WTC11 (cell line): ENCODE results near the gene TMEM235. TPM values are rescaled to one million over a fixed set of nuclear protein-coding genes. Genes with fewer than 3 reads are reported as not detected.

Source experiments
- ATAC-seq: fragments of 200-7000 bp; cut with Tn5 transposase; 2 replicates; pipeline ENCODE4 v1.10.0; 2021; ENCODE audit warnings: mild to moderate bottlenecking, moderate library complexity
- CTCF ChIA-PET: fragments of 300-600 bp; sonication (Branson Sonifier 250); formaldehyde crosslinking; loops from one replicate; lab custom pipeline; 2021; ENCODE audit warnings: antibody characterized with exemption; lab: Charles Lee
- POLR2A ChIA-PET: fragments of 350-600 bp; sonication (Branson Sonifier 250); formaldehyde crosslinking; loops from one replicate; lab custom pipeline; 2021; ENCODE audit warnings: antibody characterized with exemption; lab: Charles Lee
- DNase-seq: peaks from one replicate; pipeline ENCODE4 v3.0.0; 2021; ENCODE audit warnings: low spot score
- H3K27ac Mint-ChIP-seq: 2 replicates; pipeline ENCODE4 v1.8.0; 2021; ENCODE audit warnings: mixed read lengths
- H3K27me3 Mint-ChIP-seq: 2 replicates; pipeline ENCODE4 v1.8.0; 2021; ENCODE audit warnings: low read depth, mild to moderate bottlenecking, moderate library complexity, mixed read lengths
- H3K36me3 Mint-ChIP-seq: 2 replicates; pipeline ENCODE4 v1.8.0; 2021; ENCODE audit warnings: mixed read lengths
- H3K4me1 Mint-ChIP-seq: 2 replicates; pipeline ENCODE4 v1.8.0; 2022; ENCODE audit warnings: mixed read lengths
- H3K4me3 Mint-ChIP-seq: 2 replicates; pipeline ENCODE4 v1.8.0; 2021; ENCODE audit warnings: mild to moderate bottlenecking, moderate library complexity, mixed read lengths
- H3K9me3 Mint-ChIP-seq: 2 replicates; pipeline ENCODE4 v1.8.0; 2021; ENCODE audit warnings: mixed read lengths
- ATF2 ChIP-seq: sonication (generic); formaldehyde crosslinking; IDR thresholded peaks from 2 replicates; pipeline ENCODE4 v1.8.1; 2022; ENCODE audit warnings: low read depth, missing genetic modification reagents, borderline replicate concordance
- CREB1 ChIP-seq: sonication (generic); formaldehyde crosslinking; IDR thresholded peaks from 2 replicates; pipeline ENCODE4 v1.8.0; 2023; ENCODE audit warnings: mild to moderate bottlenecking, missing genetic modification reagents
- E2F4 ChIP-seq: sonication (generic); formaldehyde crosslinking; IDR thresholded peaks from 2 replicates; pipeline ENCODE4 v1.8.1; 2022; ENCODE audit warnings: low read depth, mild to moderate bottlenecking, moderate library complexity, missing genetic modification reagents, borderline replicate concordance
- ESRRA ChIP-seq: sonication (generic); formaldehyde crosslinking; IDR thresholded peaks from 2 replicates; pipeline ENCODE4 v1.8.1; 2022; ENCODE audit warnings: mild to moderate bottlenecking, missing genetic modification reagents, borderline replicate concordance
- HMGA2 ChIP-seq: fragments of 250-450 bp; sonication (Bioruptor Pico); IDR thresholded peaks from 2 replicates; pipeline ENCODE4 v1.4.0; 2021; ENCODE audit warnings: mild to moderate bottlenecking, moderate library complexity
- NFATC4 ChIP-seq: fragments of 250-450 bp; sonication (Bioruptor Pico); IDR thresholded peaks from 2 replicates; pipeline ENCODE4 v1.9.0; 2021; ENCODE audit warnings: mild to moderate bottlenecking
- NFE2L1 ChIP-seq: sonication (generic); formaldehyde crosslinking; IDR thresholded peaks from 2 replicates; pipeline ENCODE4 v1.8.1; 2023; ENCODE audit warnings: missing genetic modification reagents
- SOX15 ChIP-seq: fragments of 250-450 bp; sonication (Bioruptor Pico); IDR thresholded peaks from 2 replicates; pipeline ENCODE4 v1.9.0; 2021; ENCODE audit warnings: mild to moderate bottlenecking
- ZBTB21 ChIP-seq: sonication (generic); formaldehyde crosslinking; IDR thresholded peaks from 2 replicates; pipeline ENCODE4 v1.8.1; 2023; ENCODE audit warnings: mild to moderate bottlenecking, missing genetic modification reagents, borderline replicate concordance
- ZNF232 ChIP-seq: sonication (generic); formaldehyde crosslinking; IDR thresholded peaks from 2 replicates; pipeline ENCODE4 v1.8.0; 2022; ENCODE audit warnings: mild to moderate bottlenecking, missing genetic modification reagents
- ZNF263 ChIP-seq: sonication (generic); formaldehyde crosslinking; IDR thresholded peaks from 2 replicates; pipeline ENCODE4 v1.8.1; 2022; ENCODE audit warnings: low read depth, mild to moderate bottlenecking, moderate library complexity, missing genetic modification reagents
- ZNF671 ChIP-seq: fragments of 250-450 bp; sonication (Bioruptor Pico); IDR thresholded peaks from 2 replicates; pipeline ENCODE4 v1.8.0; 2021; ENCODE audit warnings: mild to moderate bottlenecking
- total RNA-seq: library from RNA; stranded (reverse); gene quantifications from 3 replicates; pipeline ENCODE4 v1.2.3, GENCODE V29; 2021
- TF ChIP-seq, protein P1 (sequence below): sonication (generic); formaldehyde crosslinking; conservative IDR thresholded peaks from 2 replicates; pipeline ENCODE4 v1.8.1; 2022; ENCODE audit warnings: mild to moderate bottlenecking, missing genetic modification reagents
- TF ChIP-seq, protein P2 (sequence below): sonication (generic); formaldehyde crosslinking; IDR thresholded peaks from 2 replicates; pipeline ENCODE4 v1.8.0; 2022; ENCODE audit warnings: mild to moderate bottlenecking, missing genetic modification reagents
- TF ChIP-seq, protein P3 (sequence below): sonication (generic); formaldehyde crosslinking; IDR thresholded peaks from 2 replicates; pipeline ENCODE4 v1.8.1; 2023; ENCODE audit warnings: mild to moderate bottlenecking, missing genetic modification reagents, moderate library complexity
- TF ChIP-seq, protein P4 (sequence below): sonication (generic); formaldehyde crosslinking; IDR thresholded peaks from 2 replicates; pipeline ENCODE4 v1.8.0; 2022; ENCODE audit warnings: mild to moderate bottlenecking, missing genetic modification reagents
- TF ChIP-seq, protein P5 (sequence below): sonication (generic); formaldehyde crosslinking; IDR thresholded peaks from 2 replicates; pipeline ENCODE4 v1.8.1; 2023; ENCODE audit warnings: mild to moderate bottlenecking, missing genetic modification reagents, borderline replicate concordance
- TF ChIP-seq, protein P6 (sequence below): sonication (generic); formaldehyde crosslinking; IDR thresholded peaks from 2 replicates; pipeline ENCODE4 v1.8.1; 2022; ENCODE audit warnings: mild to moderate bottlenecking, missing genetic modification reagents, moderate library complexity, borderline replicate concordance

The TMEM235 gene
- total RNA-seq, 1 experiment from 2014 or later, result 0.24 TPM

DNA sequence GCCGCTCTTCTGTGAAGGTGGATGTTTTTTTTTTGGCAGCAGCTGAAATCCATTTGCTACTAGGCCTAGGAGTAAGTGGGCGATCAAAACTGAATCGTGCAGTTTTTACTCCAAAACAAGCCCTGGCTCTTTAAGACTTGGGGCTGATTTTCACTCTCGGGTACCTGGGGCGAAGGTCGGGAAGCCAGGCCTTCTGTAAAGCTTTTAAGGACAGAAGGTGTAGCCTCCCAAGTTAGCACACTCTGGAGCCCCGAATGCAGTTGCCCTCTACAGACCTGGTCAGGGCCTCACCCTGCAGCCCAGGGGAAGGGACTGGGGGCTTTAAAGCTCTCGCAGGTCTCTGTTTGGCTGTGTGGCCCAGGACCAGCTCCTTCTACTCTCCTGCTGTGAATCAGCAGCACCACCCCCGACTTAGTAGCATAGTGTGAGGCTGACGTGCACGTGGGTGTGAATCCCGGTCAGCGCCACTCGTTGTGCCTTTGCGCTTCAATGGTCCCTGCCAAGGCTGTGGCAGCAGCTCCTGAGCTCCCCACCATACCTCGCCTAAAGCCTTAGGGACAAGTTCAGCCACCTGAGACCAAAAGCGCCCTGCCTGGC lies 49.9 kb downstream of the TMEM235 start (continued):
- TF ChIP-seq ATF2 (no peak), ZNF232 (CRISPR knock-in tag) (no peak), E2F4 (CRISPR knock-in tag) (no peak), NFE2L1 (CRISPR knock-in tag) (no peak)
- TF ChIP-seq, protein P1, sequence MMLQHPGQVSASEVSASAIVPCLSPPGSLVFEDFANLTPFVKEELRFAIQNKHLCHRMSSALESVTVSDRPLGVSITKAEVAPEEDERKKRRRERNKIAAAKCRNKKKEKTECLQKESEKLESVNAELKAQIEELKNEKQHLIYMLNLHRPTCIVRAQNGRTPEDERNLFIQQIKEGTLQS (CRISPR knock-in tag), result no peak
- TF ChIP-seq, protein P2, sequence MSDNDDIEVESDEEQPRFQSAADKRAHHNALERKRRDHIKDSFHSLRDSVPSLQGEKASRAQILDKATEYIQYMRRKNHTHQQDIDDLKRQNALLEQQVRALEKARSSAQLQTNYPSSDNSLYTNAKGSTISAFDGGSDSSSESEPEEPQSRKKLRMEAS (CRISPR knock-in tag), result no peak

DNA sequence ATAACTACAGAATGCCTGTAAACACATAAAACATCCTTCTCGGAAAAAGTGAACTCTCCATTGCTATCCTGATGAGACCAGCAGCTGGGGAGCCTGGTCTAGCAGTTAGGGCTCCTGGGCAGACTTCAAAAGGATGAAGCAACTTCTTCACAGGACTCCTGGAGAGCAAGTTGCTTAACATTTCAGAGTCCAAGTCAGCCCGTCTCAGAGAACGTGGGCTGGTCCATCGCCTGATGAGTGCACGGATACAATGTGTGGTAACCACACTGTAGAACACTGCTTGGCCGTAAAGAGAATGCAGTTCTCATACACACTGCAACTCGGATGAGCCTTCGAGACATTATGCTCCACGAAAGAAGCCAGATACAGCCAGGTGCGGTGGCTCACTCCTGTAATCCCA lies 52.7 kb downstream of the TMEM235 start:
- no peak for DNase-seq
- Mint-ChIP-seq H3K4me3 (no peak overlapping the region), H3K27ac (no peak overlapping the region), H3K36me3 (no peaks in the 10 kb centered on the region), H3K4me1 (peaks cover 19% of the 10 kb centered on the region), H3K9me3 (no peaks in the 10 kb centered on the region), H3K27me3 (no peaks in the 10 kb centered on the region; the same call in 1 of the 2 replicates)
- no peak for ATAC-seq
- TF ChIP-seq HMGA2 (CRISPR knock-in tag) (no peak), ESRRA (no peak), CREB1 (no peak), ZNF671 (CRISPR knock-in tag) (no peak), E2F4 (CRISPR knock-in tag) (no peak), NFATC4 (CRISPR knock-in tag) (no peak)
- TF ChIP-seq, protein P3, sequence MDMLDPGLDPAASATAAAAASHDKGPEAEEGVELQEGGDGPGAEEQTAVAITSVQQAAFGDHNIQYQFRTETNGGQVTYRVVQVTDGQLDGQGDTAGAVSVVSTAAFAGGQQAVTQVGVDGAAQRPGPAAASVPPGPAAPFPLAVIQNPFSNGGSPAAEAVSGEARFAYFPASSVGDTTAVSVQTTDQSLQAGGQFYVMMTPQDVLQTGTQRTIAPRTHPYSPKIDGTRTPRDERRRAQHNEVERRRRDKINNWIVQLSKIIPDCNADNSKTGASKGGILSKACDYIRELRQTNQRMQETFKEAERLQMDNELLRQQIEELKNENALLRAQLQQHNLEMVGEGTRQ (CRISPR knock-in tag), result no peak
- TF ChIP-seq, protein P4, sequence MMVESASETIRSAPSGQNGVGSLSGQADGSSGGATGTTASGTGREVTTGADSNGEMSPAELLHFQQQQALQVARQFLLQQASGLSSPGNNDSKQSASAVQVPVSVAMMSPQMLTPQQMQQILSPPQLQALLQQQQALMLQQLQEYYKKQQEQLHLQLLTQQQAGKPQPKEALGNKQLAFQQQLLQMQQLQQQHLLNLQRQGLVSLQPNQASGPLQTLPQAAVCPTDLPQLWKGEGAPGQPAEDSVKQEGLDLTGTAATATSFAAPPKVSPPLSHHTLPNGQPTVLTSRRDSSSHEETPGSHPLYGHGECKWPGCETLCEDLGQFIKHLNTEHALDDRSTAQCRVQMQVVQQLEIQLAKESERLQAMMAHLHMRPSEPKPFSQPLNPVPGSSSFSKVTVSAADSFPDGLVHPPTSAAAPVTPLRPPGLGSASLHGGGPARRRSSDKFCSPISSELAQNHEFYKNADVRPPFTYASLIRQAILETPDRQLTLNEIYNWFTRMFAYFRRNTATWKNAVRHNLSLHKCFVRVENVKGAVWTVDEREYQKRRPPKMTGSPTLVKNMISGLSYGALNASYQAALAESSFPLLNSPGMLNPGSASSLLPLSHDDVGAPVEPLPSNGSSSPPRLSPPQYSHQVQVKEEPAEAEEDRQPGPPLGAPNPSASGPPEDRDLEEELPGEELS, result no peak
- ChIA-PET CTCF (no interaction called here), POLR2A (no interaction called here)

GRCh38 chr17:78289004-78289403 lies 57.6 kb downstream of the TMEM235 start:
- H3K4me3 Mint-ChIP-seq, result no peak overlapping the region
- H3K36me3 Mint-ChIP-seq, result no peaks in the 10 kb centered on the region
- ATAC-seq (no peak), DNase-seq (no peak)
- CTCF ChIA-PET, result interaction anchor here (0.6 to 2.3 kb wide), 10 partner anchors 11 to 188 kb away, joined by 3 to 22 read pairs (median 6); no protein-coding TSS in a partner anchor
- no peaks in the 10 kb centered on the region for H3K4me1 Mint-ChIP-seq
- no peak overlapping the region for H3K27ac Mint-ChIP-seq
- POLR2A ChIA-PET, result interaction anchor here (1.0 kb wide), 1 partner anchor 26 kb away, joined by 4 read pairs; no protein-coding TSS in a partner anchor
- no peaks in the 10 kb centered on the region for H3K9me3 Mint-ChIP-seq
- no peaks in the 10 kb centered on the region; the same call in 1 of the 2 replicates for H3K27me3 Mint-ChIP-seq
- no peak for TF ChIP-seq NFATC4 (CRISPR knock-in tag)
- TF ChIP-seq, protein P5, sequence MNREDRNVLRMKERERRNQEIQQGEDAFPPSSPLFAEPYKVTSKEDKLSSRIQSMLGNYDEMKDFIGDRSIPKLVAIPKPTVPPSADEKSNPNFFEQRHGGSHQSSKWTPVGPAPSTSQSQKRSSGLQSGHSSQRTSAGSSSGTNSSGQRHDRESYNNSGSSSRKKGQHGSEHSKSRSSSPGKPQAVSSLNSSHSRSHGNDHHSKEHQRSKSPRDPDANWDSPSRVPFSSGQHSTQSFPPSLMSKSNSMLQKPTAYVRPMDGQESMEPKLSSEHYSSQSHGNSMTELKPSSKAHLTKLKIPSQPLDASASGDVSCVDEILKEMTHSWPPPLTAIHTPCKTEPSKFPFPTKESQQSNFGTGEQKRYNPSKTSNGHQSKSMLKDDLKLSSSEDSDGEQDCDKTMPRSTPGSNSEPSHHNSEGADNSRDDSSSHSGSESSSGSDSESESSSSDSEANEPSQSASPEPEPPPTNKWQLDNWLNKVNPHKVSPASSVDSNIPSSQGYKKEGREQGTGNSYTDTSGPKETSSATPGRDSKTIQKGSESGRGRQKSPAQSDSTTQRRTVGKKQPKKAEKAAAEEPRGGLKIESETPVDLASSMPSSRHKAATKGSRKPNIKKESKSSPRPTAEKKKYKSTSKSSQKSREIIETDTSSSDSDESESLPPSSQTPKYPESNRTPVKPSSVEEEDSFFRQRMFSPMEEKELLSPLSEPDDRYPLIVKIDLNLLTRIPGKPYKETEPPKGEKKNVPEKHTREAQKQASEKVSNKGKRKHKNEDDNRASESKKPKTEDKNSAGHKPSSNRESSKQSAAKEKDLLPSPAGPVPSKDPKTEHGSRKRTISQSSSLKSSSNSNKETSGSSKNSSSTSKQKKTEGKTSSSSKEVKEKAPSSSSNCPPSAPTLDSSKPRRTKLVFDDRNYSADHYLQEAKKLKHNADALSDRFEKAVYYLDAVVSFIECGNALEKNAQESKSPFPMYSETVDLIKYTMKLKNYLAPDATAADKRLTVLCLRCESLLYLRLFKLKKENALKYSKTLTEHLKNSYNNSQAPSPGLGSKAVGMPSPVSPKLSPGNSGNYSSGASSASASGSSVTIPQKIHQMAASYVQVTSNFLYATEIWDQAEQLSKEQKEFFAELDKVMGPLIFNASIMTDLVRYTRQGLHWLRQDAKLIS (CRISPR knock-in tag), result no peak
- TF ChIP-seq ZBTB21, result no peak
- TF ChIP-seq SOX15 (CRISPR knock-in tag), result no peak
- TF ChIP-seq ZNF263 (CRISPR knock-in tag), result no peak
- TF ChIP-seq, protein P6, sequence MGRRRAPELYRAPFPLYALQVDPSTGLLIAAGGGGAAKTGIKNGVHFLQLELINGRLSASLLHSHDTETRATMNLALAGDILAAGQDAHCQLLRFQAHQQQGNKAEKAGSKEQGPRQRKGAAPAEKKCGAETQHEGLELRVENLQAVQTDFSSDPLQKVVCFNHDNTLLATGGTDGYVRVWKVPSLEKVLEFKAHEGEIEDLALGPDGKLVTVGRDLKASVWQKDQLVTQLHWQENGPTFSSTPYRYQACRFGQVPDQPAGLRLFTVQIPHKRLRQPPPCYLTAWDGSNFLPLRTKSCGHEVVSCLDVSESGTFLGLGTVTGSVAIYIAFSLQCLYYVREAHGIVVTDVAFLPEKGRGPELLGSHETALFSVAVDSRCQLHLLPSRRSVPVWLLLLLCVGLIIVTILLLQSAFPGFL, result no peak
